Osteoblast (primary cell): Measurements from ENCODE around the gene S100A7A. TPM values are rescaled to one million over a fixed set of nuclear protein-coding genes. Genes with fewer than 3 reads are reported as not detected.

Source experiments
- DNase-seq: peaks from one replicate; pipeline ENCODE4 v3.0.0; 2011; ENCODE audit warnings: low spot score, mixed read lengths; ENCODE audit not compliant: insufficient read length; ENCODE audit errors: missing footprints
- H2AFZ ChIP-seq: 2 replicates; pipeline ENCODE4 v1.6.0; 2011; ENCODE audit warnings: mild to moderate bottlenecking, low read length
- H3K27ac ChIP-seq: 2 replicates; pipeline ENCODE4 v1.5.1; 2011; ENCODE audit warnings: mild to moderate bottlenecking, low read depth, low read length, moderate library complexity
- H3K27me3 ChIP-seq: 2 replicates; pipeline ENCODE4 v1.6.0; 2012; ENCODE audit warnings: mild to moderate bottlenecking, control low read depth, inconsistent platforms, low read length, moderate library complexity; ENCODE audit not compliant: insufficient read depth
- H3K36me3 ChIP-seq: 2 replicates; pipeline ENCODE4 v1.5.1; 2011; ENCODE audit warnings: mild to moderate bottlenecking, low read length, control low read depth, moderate library complexity; ENCODE audit not compliant: insufficient read depth
- H3K4me1 ChIP-seq: 2 replicates; pipeline ENCODE4 v1.5.1; 2011; ENCODE audit warnings: mild to moderate bottlenecking, low read length, control low read depth, moderate library complexity; ENCODE audit not compliant: insufficient read depth
- H3K4me2 ChIP-seq: 2 replicates; pipeline ENCODE4 v1.6.0; 2011; ENCODE audit warnings: mild to moderate bottlenecking, low read length; ENCODE audit not compliant: insufficient read depth
- H3K4me3 ChIP-seq: fragments of 200-600 bp; sonication (generic); 3 replicates; pipeline ENCODE4 v1.5.1; 2012; ENCODE audit warnings: mild to moderate bottlenecking, low read length, inconsistent platforms; ENCODE audit not compliant: insufficient read depth
- H3K79me2 ChIP-seq: 2 replicates; pipeline ENCODE4 v1.6.0; 2012; ENCODE audit warnings: mild to moderate bottlenecking, low read length, control low read depth, inconsistent platforms; ENCODE audit not compliant: insufficient read depth
- H3K9me3 ChIP-seq: 2 replicates; pipeline ENCODE4 v1.5.1; 2011; ENCODE audit warnings: low read depth, low read length, control low read depth
- H4K20me1 ChIP-seq: 2 replicates; pipeline ENCODE4 v1.6.0; 2012; ENCODE audit warnings: mild to moderate bottlenecking, low read length, control low read depth; ENCODE audit not compliant: insufficient read depth
- CTCF ChIP-seq: IDR thresholded peaks from 2 replicates; pipeline ENCODE4 v1.5.1; 2011; ENCODE audit warnings: mild to moderate bottlenecking, low read depth, low read length, moderate library complexity; ENCODE audit errors: extremely low read depth
- total RNA-seq: library from RNA; depleted of rRNA; stranded (reverse); fragments of >200 nt; gene quantifications from 2 replicates; pipeline ENCODE4 v1.2.3, GENCODE V29; 2012

Gene S100A7A
- total RNA-seq, 1 donor: not detected

GRCh38 chr1:153387001-153387400 lies 29.3 kb upstream of the S100A7A start:
- Histone ChIP-seq H3K4me1 (no peaks in the 10 kb centered on the region), H3K9me3 (no peaks in the 10 kb centered on the region), H4K20me1 (no peaks in the 10 kb centered on the region), H3K79me2 (no peaks in the 10 kb centered on the region), H3K27me3 (peaks cover 4% of the 10 kb centered on the region), H3K4me2 (no peak overlapping the region), H2AFZ (no peak overlapping the region), H3K4me3 (no peak overlapping the region), H3K27ac (no peak overlapping the region), H3K36me3 (no peaks in the 10 kb centered on the region)
- no peak for TF ChIP-seq CTCF
- DNase-seq: no peak

DNA sequence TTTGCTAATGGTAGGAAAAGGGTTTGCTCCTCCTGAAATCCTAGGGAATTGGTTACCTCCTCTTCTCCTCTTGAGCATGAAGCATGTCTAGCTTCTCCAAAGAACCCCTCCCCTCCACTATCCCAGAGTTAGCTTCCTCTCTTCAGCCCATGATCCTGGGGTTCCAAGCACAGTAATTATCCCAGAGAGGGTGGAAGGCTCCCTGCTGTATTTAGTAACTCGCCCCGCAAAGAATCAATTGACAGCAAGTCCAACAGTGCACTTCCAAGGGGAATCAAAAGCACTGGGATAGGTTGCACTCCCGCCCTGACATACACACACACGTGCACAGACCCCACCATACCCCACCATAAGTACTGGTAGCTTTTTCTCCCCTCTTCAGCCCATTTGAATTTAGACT lies 28.5 kb upstream of the S100A7A start:
- Histone ChIP-seq H3K79me2 (no peaks in the 10 kb centered on the region), H3K27ac (no peak overlapping the region), H3K36me3 (no peaks in the 10 kb centered on the region), H3K9me3 (no peaks in the 10 kb centered on the region), H3K27me3 (peaks cover 4% of the 10 kb centered on the region), H3K4me3 (no peak overlapping the region), H4K20me1 (no peaks in the 10 kb centered on the region), H2AFZ (no peak overlapping the region), H3K4me2 (no peak overlapping the region), H3K4me1 (no peaks in the 10 kb centered on the region)
- no peak for TF ChIP-seq CTCF
- no peak for DNase-seq

DNA sequence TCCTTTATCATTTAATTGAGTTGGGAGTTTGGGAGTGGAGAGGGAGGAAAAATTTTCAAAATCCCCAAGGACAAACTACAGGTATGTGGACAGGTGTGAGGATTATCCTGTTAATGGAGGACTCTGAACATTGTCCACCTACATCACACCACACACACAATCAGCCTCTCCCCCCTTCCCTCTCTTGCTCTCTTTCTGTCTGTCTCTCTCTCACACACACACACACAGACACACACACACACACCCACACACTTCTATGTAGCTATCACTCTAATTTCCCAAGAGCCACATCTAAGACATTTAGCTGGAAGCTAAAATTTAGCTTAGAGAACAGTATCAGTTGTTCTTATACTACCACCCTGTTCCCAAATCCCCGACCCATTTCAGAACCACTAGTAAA lies 26.9 kb upstream of the S100A7A start:
- Histone ChIP-seq H3K9me3 (no peaks in the 10 kb centered on the region), H3K4me1 (no peaks in the 10 kb centered on the region), H2AFZ (no peak overlapping the region), H3K36me3 (no peaks in the 10 kb centered on the region), H4K20me1 (no peaks in the 10 kb centered on the region), H3K27me3 (peaks cover 4% of the 10 kb centered on the region), H3K4me3 (no peak overlapping the region), H3K4me2 (no peak overlapping the region), H3K79me2 (no peaks in the 10 kb centered on the region), H3K27ac (no peak overlapping the region)
- TF ChIP-seq CTCF: no peak
- DNase-seq: no peak

DNA sequence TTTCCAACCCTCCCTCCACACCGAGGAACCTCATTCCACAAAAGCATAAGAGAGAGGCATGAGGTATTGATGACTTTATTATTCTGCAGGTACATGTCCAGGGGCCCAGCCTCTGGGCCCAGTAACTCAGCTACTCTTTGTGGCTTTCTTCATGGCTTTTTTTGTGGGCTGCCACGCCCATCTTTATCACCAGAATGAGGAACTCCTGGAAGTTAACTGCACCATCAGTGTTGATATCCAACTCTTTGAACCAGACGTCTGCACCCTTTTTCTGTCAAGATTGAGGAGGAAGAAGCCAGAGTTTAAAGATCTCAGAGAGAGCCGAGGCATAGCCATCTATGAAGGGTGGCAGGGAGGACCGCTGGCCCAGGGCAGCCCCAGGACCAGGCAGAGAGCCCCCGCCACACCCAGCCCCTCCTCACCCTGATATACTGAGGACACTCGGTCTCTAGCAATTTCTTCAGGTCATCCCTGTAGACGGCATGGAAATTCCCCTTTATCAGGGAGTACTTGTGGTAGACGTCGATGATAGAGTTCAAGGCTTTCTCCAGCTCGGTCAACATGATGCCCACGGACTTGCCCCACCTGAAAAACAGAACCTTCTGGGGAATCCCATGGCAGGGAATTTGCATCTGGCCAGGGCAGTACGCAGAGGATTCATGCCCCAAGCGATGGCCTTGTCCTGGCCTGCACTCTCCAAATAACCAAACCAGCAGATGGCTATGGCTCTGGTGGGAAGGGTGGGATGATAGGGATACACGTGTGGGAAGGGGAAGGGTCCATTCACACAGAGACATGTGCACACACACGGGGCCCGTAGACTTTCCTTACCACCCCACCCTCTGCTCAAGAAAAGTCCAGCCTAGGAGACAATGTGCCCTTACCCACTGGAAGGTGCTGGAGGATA lies 26.1 kb upstream of the S100A7A start:
- no peaks in the 10 kb centered on the region for H3K4me1 ChIP-seq
- H2AFZ ChIP-seq: no peak overlapping the region
- no peak overlapping the region for H3K4me2 ChIP-seq
- peaks cover 4% of the 10 kb centered on the region for H3K27me3 ChIP-seq
- no peak for TF ChIP-seq CTCF
- DNase-seq: no peak
- H3K9me3 ChIP-seq: no peaks in the 10 kb centered on the region
- no peaks in the 10 kb centered on the region for H3K36me3 ChIP-seq
- H3K4me3 ChIP-seq: no peak overlapping the region
- H4K20me1 ChIP-seq: no peaks in the 10 kb centered on the region
- H3K79me2 ChIP-seq: no peaks in the 10 kb centered on the region
- no peak overlapping the region for H3K27ac ChIP-seq
